HUES6 (cell line): ENCODE data around the gene GNB5.
"Not testable (repeated sequence)": the region's sequence is repeated elsewhere in the genome, so short reads cannot be mapped to it uniquely, and the experiment has no call there.

ENCODE experiments used
- H3K27ac ChIP-seq: 2 replicates; pipeline ENCODE4 v1.7.0; 2013; ENCODE audit warnings: low read depth, mild to moderate bottlenecking, low read length, inconsistent platforms
- H3K27me3 ChIP-seq: 2 replicates; pipeline ENCODE4 v1.6.1; 2013; ENCODE audit warnings: low read length; ENCODE audit not compliant: control insufficient read depth, insufficient read depth
- H3K36me3 ChIP-seq: 2 replicates; pipeline ENCODE4 v1.6.1; 2013; ENCODE audit warnings: low read length; ENCODE audit not compliant: control insufficient read depth, insufficient read depth
- H3K4me1 ChIP-seq: 2 replicates; pipeline ENCODE4 v1.6.1; 2013; ENCODE audit warnings: low read length; ENCODE audit not compliant: control insufficient read depth, insufficient read depth
- H3K4me3 ChIP-seq: 2 replicates; pipeline ENCODE4 v1.5.1; 2013; ENCODE audit warnings: low read depth, low read length
- H3K9ac ChIP-seq: one replicate; pipeline ENCODE4 v1.6.1; 2013; ENCODE audit warnings: mild to moderate bottlenecking, low read length
- H3K9me3 ChIP-seq: 2 replicates; pipeline ENCODE4 v1.6.1; 2013; ENCODE audit warnings: low read depth, low read length; ENCODE audit not compliant: control insufficient read depth, insufficient read depth

GNB5 gene

GRCh38 chr15:52191207-52191606, at the start of gene GNB5:
Gene GNB5, minus strand, starts transcription at chr15:52191392. Its CDS starts 6,716 bp downstream, at chr15:52184676.
- no peaks in the 10 kb centered on the region for H3K27me3 ChIP-seq

GRCh38 chr15:52240166-52240565, 49.0 kb upstream of the GNB5 start:
- Histone ChIP-seq H3K4me1 (no peaks in the 10 kb centered on the region), H3K4me3 (no peak overlapping the region), H3K9me3 (no peaks in the 10 kb centered on the region), H3K27ac (no peak overlapping the region), H3K27me3 (no peaks in the 10 kb centered on the region), H3K36me3 (peaks cover 82% of the 10 kb centered on the region), H3K9ac (no peak overlapping the region)

More at GRCh38 chr15:52191207-52191606, at the start of gene GNB5:
- Histone ChIP-seq H3K9ac (no peak within 1 kb of the TSS), H3K9me3 (no peaks in the 10 kb centered on the region), H3K4me3 (no peak within 1 kb of the TSS), H3K36me3 (peaks cover 19% of the 10 kb centered on the region), H3K4me1 (peaks cover 4% of the 10 kb centered on the region; the same call in 1 of the 2 replicates), H3K27ac (no peak within 1 kb of the TSS)

- not testable (repeated sequence) for H3K4me1 ChIP-seq, H3K9me3 ChIP-seq, H3K4me3 ChIP-seq, H3K9ac ChIP-seq, H3K27ac ChIP-seq, H3K27me3 ChIP-seq
- peaks cover 81% of the 10 kb centered on the region for H3K36me3 ChIP-seq
Measured at GRCh38 chr15:52238989-52239525, 47.9 kb upstream of the GNB5 start.

GRCh38 chr15:52238149-52238548, 47.0 kb upstream of the GNB5 start:
- H3K27me3 ChIP-seq: no peaks in the 10 kb centered on the region
- no peak overlapping the region for H3K4me3 ChIP-seq
- H3K4me1 ChIP-seq: no peaks in the 10 kb centered on the region
- H3K9ac ChIP-seq: no peak overlapping the region
- peaks cover 80% of the 10 kb centered on the region for H3K36me3 ChIP-seq
- no peak overlapping the region for H3K27ac ChIP-seq
- H3K9me3 ChIP-seq: no peaks in the 10 kb centered on the region

GRCh38 chr15:52236013-52236412, 44.8 kb upstream of the GNB5 start:
- Histone ChIP-seq H3K27ac (no peak overlapping the region), H3K36me3 (peaks cover 72% of the 10 kb centered on the region), H3K27me3 (no peaks in the 10 kb centered on the region), H3K9me3 (no peaks in the 10 kb centered on the region), H3K4me3 (no peak overlapping the region), H3K9ac (no peak overlapping the region), H3K4me1 (no peaks in the 10 kb centered on the region)

GRCh38 chr15:52234596-52235541, 43.7 kb upstream of the GNB5 start:
- no peaks in the 10 kb centered on the region for H3K9me3 ChIP-seq
- H3K27me3 ChIP-seq: no peaks in the 10 kb centered on the region
- peaks cover 69% of the 10 kb centered on the region for H3K36me3 ChIP-seq
- H3K4me1 ChIP-seq: no peaks in the 10 kb centered on the region
- H3K9ac ChIP-seq: no peak overlapping the region
- no peak overlapping the region for H3K27ac ChIP-seq
- H3K4me3 ChIP-seq: no peak overlapping the region

GRCh38 chr15:52233405-52233804, 42.2 kb upstream of the GNB5 start:
- H3K36me3 ChIP-seq: peaks cover 62% of the 10 kb centered on the region
- no peak overlapping the region for H3K4me3 ChIP-seq
- H3K9ac ChIP-seq: no peak overlapping the region
- no peaks in the 10 kb centered on the region for H3K9me3 ChIP-seq
- H3K27ac ChIP-seq: no peak overlapping the region
- no peaks in the 10 kb centered on the region for H3K4me1 ChIP-seq
- H3K27me3 ChIP-seq: no peaks in the 10 kb centered on the region

GRCh38 chr15:52232327-52232726, 41.1 kb upstream of the GNB5 start:
- H3K4me3 ChIP-seq: no peak overlapping the region
- H3K9ac ChIP-seq: no peak overlapping the region
- no peaks in the 10 kb centered on the region for H3K9me3 ChIP-seq
- H3K36me3 ChIP-seq: peaks cover 52% of the 10 kb centered on the region
- H3K27ac ChIP-seq: no peak overlapping the region
- H3K4me1 ChIP-seq: no peaks in the 10 kb centered on the region
- no peaks in the 10 kb centered on the region for H3K27me3 ChIP-seq

GRCh38 chr15:52230073-52230472, 38.9 kb upstream of the GNB5 start:
- Histone ChIP-seq H3K36me3 (peaks cover 42% of the 10 kb centered on the region), H3K9ac (no peak overlapping the region), H3K9me3 (no peaks in the 10 kb centered on the region), H3K27me3 (no peaks in the 10 kb centered on the region), H3K27ac (no peak overlapping the region), H3K4me3 (no peak overlapping the region), H3K4me1 (no peaks in the 10 kb centered on the region)

- Histone ChIP-seq H3K4me1 (no peaks in the 10 kb centered on the region), H3K27ac (no peak overlapping the region), H3K4me3 (no peak overlapping the region), H3K9ac (no peak overlapping the region), H3K9me3 (no peaks in the 10 kb centered on the region), H3K27me3 (no peaks in the 10 kb centered on the region), H3K36me3 (peaks cover 44% of the 10 kb centered on the region)
Measured at GRCh38 chr15:52228921-52229320, 37.7 kb upstream of the GNB5 start.

- Histone ChIP-seq H3K4me1 (no peaks in the 10 kb centered on the region), H3K27me3 (no peaks in the 10 kb centered on the region), H3K27ac (no peak overlapping the region), H3K9me3 (no peaks in the 10 kb centered on the region), H3K4me3 (no peak overlapping the region), H3K9ac (no peak overlapping the region), H3K36me3 (peaks cover 49% of the 10 kb centered on the region)
Measured at GRCh38 chr15:52227456-52227855, 36.3 kb upstream of the GNB5 start.
